Spleen (tissue), 7 donors: Measurements from ENCODE around the gene HIGD2B.
"Not testable (repeated sequence)": the region's sequence is repeated elsewhere in the genome, so short reads cannot be mapped to it uniquely, and the experiment has no call there.

Experiments used
- POLR2A ChIP-seq, 3 donors: fragments of 450-650 bp; IDR thresholded peaks; one replicate each; pipeline ENCODE4 v1.5.1; 2017; ENCODE audit warnings: antibody characterized with exemption in 3 of 3, mild to moderate bottlenecking in 1 of 3
- POLR2AphosphoS5 ChIP-seq, 3 donors: sonication (generic); formaldehyde crosslinking; IDR thresholded peaks; one replicate each; pipeline ENCODE4 v1.5.1; 2017; ENCODE audit warnings: antibody characterized with exemption in 3 of 3
- TF ChIP-seq, protein P1 (sequence below), 11 experiments: fragments of 200-600 bp in 7 of 11; fragments of 450-650 bp in 4 of 11; sonication (generic) in 4 of 11; IDR thresholded peaks in 8 of 11; conservative IDR thresholded peaks in 3 of 11; 1 replicate in 7 of 11; 2 replicates in 4 of 11; pipeline versions ENCODE4 v1.4.0 to v1.8.0; 2016 to 2021; ENCODE audit warnings: antibody characterized with exemption in 11 of 11, inconsistent platforms in 4 of 11, mild to moderate bottlenecking in 1 of 11
- donor health status: DM: no; HTN: no; CAD: no; lungs with moderate emphysema.
- donor health status: DM: no; HTN: no; CAD: no.
- donor health status: DM: no; HTN: no; CAD: no.

DNA sequence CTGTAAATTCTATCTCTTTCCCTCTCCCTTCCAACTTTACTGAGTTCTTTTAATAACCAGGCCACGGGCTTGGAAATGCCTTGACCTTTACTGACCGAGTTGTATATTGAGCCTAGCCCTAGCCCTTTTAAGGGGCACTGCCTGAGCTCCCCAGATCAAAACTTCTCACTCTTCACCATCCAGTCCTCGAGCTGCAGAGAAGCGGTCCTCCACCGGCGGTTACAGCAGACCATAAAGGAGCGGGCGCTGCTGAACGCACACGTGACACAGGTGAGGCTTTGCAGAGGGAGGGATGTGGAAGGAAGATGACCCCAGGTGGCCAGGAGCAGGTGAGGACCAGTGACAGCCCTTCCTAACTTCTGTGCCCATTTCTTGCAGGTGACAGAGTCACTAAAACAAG lies 24.9 kb downstream of the HIGD2B start:
- not testable (repeated sequence) for TF ChIP-seq POLR2A, POLR2AphosphoS5 (IDR thresholded peaks at IDR 0.05)
- TF ChIP-seq, protein P1, sequence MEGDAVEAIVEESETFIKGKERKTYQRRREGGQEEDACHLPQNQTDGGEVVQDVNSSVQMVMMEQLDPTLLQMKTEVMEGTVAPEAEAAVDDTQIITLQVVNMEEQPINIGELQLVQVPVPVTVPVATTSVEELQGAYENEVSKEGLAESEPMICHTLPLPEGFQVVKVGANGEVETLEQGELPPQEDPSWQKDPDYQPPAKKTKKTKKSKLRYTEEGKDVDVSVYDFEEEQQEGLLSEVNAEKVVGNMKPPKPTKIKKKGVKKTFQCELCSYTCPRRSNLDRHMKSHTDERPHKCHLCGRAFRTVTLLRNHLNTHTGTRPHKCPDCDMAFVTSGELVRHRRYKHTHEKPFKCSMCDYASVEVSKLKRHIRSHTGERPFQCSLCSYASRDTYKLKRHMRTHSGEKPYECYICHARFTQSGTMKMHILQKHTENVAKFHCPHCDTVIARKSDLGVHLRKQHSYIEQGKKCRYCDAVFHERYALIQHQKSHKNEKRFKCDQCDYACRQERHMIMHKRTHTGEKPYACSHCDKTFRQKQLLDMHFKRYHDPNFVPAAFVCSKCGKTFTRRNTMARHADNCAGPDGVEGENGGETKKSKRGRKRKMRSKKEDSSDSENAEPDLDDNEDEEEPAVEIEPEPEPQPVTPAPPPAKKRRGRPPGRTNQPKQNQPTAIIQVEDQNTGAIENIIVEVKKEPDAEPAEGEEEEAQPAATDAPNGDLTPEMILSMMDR (IDR thresholded peaks at IDR 0.05 in 8 of 11, conservative IDR thresholded peaks at IDR 0.05 in 3 of 11) = not testable (repeated sequence)
